Heart left ventricle (tissue), 13 donors: ENCODE measurements around the gene DPY19L1.
"Not testable (repeated sequence)": the region's sequence is repeated elsewhere in the genome, so short reads cannot be mapped to it uniquely, and the experiment has no call there.

ENCODE experiments used
- POLR2A ChIP-seq, 2 donors: fragments of 450-650 bp; IDR thresholded peaks; one replicate each; pipeline ENCODE4 v1.6.1; 2017; ENCODE audit warnings: antibody characterized with exemption in 2 of 2, mild to moderate bottlenecking in 2 of 2, moderate library complexity in 2 of 2
- TF ChIP-seq, protein P1 (sequence below), 12 donors: fragments of 200-600 bp; sonication (generic) in 4 of 12; IDR thresholded peaks; one replicate each; pipeline versions ENCODE4 v1.5.0 to v1.8.0; 2018 to 2022; ENCODE audit warnings: antibody characterized with exemption in 12 of 12, mild to moderate bottlenecking in 5 of 12
- donor health status: ischemic (EF 13 %, LVEDD 7.1; RV severe dilation, severe dysfunction).
- donor health status: DM: no; HTN: yes; CAD: no.
- donor health status: DM: no; HTN: no; CAD: no.
- donor health status: ischemic (EF 25% LVEDD 6.9; RV normal size, moderate dysfunction).
- donor health status: ischemic (EF 25% LVEDD 5.7; RV mildly dilated, moderate dysfunction).
- donor health status: ischemic (EF 35%, LVEDD 5.7; RV mildly dilated, moderate dysfunction).
- donor health status: nonischemic (EF 11% LVEDD 7.7; RV severe dilation, severe dysfunction).
- donor health status: DM: yes; HTN: yes; CAD: no.
- donor health status: PGD.
- donor health status: ischemic (EF 29% LVEDD 5.4; RV normal size, mild dysfunction).
- donor health status: nonischemic (EF 23%, LVEDD 6.1; RV moderate dilation, normal function).

- TF ChIP-seq, protein P1, sequence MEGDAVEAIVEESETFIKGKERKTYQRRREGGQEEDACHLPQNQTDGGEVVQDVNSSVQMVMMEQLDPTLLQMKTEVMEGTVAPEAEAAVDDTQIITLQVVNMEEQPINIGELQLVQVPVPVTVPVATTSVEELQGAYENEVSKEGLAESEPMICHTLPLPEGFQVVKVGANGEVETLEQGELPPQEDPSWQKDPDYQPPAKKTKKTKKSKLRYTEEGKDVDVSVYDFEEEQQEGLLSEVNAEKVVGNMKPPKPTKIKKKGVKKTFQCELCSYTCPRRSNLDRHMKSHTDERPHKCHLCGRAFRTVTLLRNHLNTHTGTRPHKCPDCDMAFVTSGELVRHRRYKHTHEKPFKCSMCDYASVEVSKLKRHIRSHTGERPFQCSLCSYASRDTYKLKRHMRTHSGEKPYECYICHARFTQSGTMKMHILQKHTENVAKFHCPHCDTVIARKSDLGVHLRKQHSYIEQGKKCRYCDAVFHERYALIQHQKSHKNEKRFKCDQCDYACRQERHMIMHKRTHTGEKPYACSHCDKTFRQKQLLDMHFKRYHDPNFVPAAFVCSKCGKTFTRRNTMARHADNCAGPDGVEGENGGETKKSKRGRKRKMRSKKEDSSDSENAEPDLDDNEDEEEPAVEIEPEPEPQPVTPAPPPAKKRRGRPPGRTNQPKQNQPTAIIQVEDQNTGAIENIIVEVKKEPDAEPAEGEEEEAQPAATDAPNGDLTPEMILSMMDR (IDR thresholded peaks at IDR 0.05) = not testable (repeated sequence)
- not testable (repeated sequence) for TF ChIP-seq POLR2A (IDR thresholded peaks at IDR 0.05)
Observed at GRCh38 chr7:34906266-34906850, 130.9 kb downstream of the DPY19L1 start.
